CD14-positive monocyte (primary cell): ENCODE data around the gene PI4KA. TPM values are rescaled to one million over a fixed set of nuclear protein-coding genes. Genes with fewer than 3 reads are reported as not detected.

Experiments used
- DNase-seq, 3 donors: peaks; one replicate each; pipeline ENCODE4 v3.0.0-alpha.2; 2011 to 2022
- H2AFZ ChIP-seq: 2 replicates; pipeline ENCODE4 v1.6.0; 2012; ENCODE audit warnings: mild to moderate bottlenecking, low read depth, low read length, inconsistent platforms; ENCODE audit not compliant: insufficient read depth, poor library complexity, severe bottlenecking
- H3K27ac ChIP-seq, 2 donors: 1 replicate in 1 of 2; 2 replicates in 1 of 2; pipeline ENCODE4 v1.5.1; 2012 to 2013; ENCODE audit warnings: low read length in 2 of 2, control low read depth in 1 of 2, inconsistent platforms in 1 of 2, low read depth in 1 of 2, mild to moderate bottlenecking in 1 of 2
- H3K27me3 ChIP-seq, 2 donors: one replicate each; pipeline versions ENCODE4 v1.6.0 to v1.6.1; 2011 to 2013; ENCODE audit warnings: low read length in 2 of 2; ENCODE audit not compliant: control insufficient read depth in 2 of 2, insufficient read depth in 2 of 2
- H3K36me3 ChIP-seq, 2 donors: replicated peaks in 1 of 2; 1 replicate in 1 of 2; 2 replicates in 1 of 2; pipeline versions ENCODE4 v1.5.1 to v1.6.1; 2012 to 2013; ENCODE audit warnings: low read length in 2 of 2, control low read depth in 1 of 2, inconsistent platforms in 1 of 2, mild to moderate bottlenecking in 1 of 2; ENCODE audit not compliant: insufficient read depth in 2 of 2, control insufficient read depth in 1 of 2
- H3K4me1 ChIP-seq, 2 donors: 1 replicate in 1 of 2; 2 replicates in 1 of 2; pipeline versions ENCODE4 v1.5.1 to v1.6.1; 2012 to 2013; ENCODE audit warnings: low read length in 2 of 2, control low read depth in 1 of 2, inconsistent platforms in 1 of 2, mild to moderate bottlenecking in 1 of 2, moderate library complexity in 1 of 2; ENCODE audit not compliant: insufficient read depth in 2 of 2, control insufficient read depth in 1 of 2
- H3K4me2 ChIP-seq: replicated peaks from 2 replicates; pipeline ENCODE3; 2012; ENCODE audit warnings: low read length, moderate library complexity, mild to moderate bottlenecking; ENCODE audit not compliant: poor library complexity, severe bottlenecking; ENCODE audit errors: extremely low read depth
- H3K4me3 ChIP-seq, 3 experiments: fragments of 200-600 bp in 1 of 3; sonication (generic) in 1 of 3; replicated peaks in 1 of 3; 1 replicate in 2 of 3; 2 replicates in 1 of 3; pipeline ENCODE4 v1.5.1; 2011 to 2013; ENCODE audit warnings: low read length in 3 of 3, mild to moderate bottlenecking in 3 of 3, control low read depth in 2 of 3, low read depth in 2 of 3, inconsistent platforms in 1 of 3, moderate library complexity in 1 of 3
- H3K79me2 ChIP-seq: 2 replicates; pipeline ENCODE4 v1.6.0; 2012; ENCODE audit warnings: mild to moderate bottlenecking, control low read depth, inconsistent platforms, low read length, moderate library complexity; ENCODE audit not compliant: insufficient read depth
- H3K9ac ChIP-seq: 2 replicates; pipeline ENCODE4 v1.6.0; 2017; ENCODE audit warnings: low read length, mild to moderate bottlenecking; ENCODE audit not compliant: insufficient read depth, poor library complexity, severe bottlenecking
- H3K9me3 ChIP-seq, 2 donors: replicated peaks in 1 of 2; 1 replicate in 1 of 2; 2 replicates in 1 of 2; pipeline versions ENCODE4 v1.5.1 to v1.6.1; 2012 to 2013; ENCODE audit warnings: low read length in 2 of 2, control low read depth in 1 of 2; ENCODE audit not compliant: control insufficient read depth in 1 of 2, insufficient read depth in 1 of 2
- H4K20me1 ChIP-seq: 2 replicates; pipeline ENCODE4 v1.6.0; 2012; ENCODE audit warnings: mild to moderate bottlenecking, low read length, control low read depth, moderate library complexity; ENCODE audit not compliant: insufficient read depth
- H3K27ac Mint-ChIP-seq, 7 donors: one replicate each; pipeline ENCODE4 v1.8.0; 2020; ENCODE audit warnings: mild to moderate bottlenecking in 7 of 7, mixed read lengths in 7 of 7, moderate library complexity in 6 of 7, inconsistent platforms in 2 of 7
- H3K27me3 Mint-ChIP-seq, 3 donors: one replicate each; pipeline ENCODE4 v1.8.0; 2021 to 2022; ENCODE audit warnings: low read depth in 3 of 3, mild to moderate bottlenecking in 3 of 3, mixed read lengths in 3 of 3, moderate library complexity in 3 of 3, inconsistent platforms in 1 of 3
- H3K36me3 Mint-ChIP-seq, 2 donors: one replicate each; pipeline ENCODE4 v1.8.0; 2020; ENCODE audit warnings: mixed read lengths in 2 of 2, inconsistent platforms in 1 of 2, mild to moderate bottlenecking in 1 of 2
- H3K4me1 Mint-ChIP-seq: one replicate; pipeline ENCODE4 v1.8.0; 2020; ENCODE audit warnings: mild to moderate bottlenecking, mixed read lengths
- H3K4me3 Mint-ChIP-seq, 2 donors: one replicate each; pipeline ENCODE4 v1.8.0; 2020; ENCODE audit warnings: mild to moderate bottlenecking in 2 of 2, mixed read lengths in 2 of 2, moderate library complexity in 1 of 2
- H3K9me3 Mint-ChIP-seq, 7 donors: one replicate each; pipeline ENCODE4 v1.8.0; 2020 to 2022; ENCODE audit warnings: mixed read lengths in 7 of 7, mild to moderate bottlenecking in 6 of 7, moderate library complexity in 6 of 7, inconsistent platforms in 2 of 7
- CTCF ChIP-seq: fragments of 200-600 bp; IDR thresholded peaks from one replicate; pipeline ENCODE4 v1.8.0; 2022; ENCODE audit warnings: antibody characterized with exemption, mild to moderate bottlenecking
- WGBS: methylation state at CpG from one replicate; pipeline ENCODE4 v1.1.5; 2013; ENCODE audit warnings: missing lambda C conversion rate; ENCODE audit not compliant: insufficient coverage; 5-methylcytosine and 5-hydroxymethylcytosine counted together
- intact Hi-C, 2 donors: fragments of 100-400 bp; cut with micrococcal nuclease; formaldehyde crosslinking; loops; one replicate each; pipeline versions ENCODE4 v1.15.0 to v1.15.1; 2023
- polyA plus RNA-seq, 3 donors: library from polyadenylated mRNA; depleted of rRNA in 1 of 3; unstranded in 2 of 3; stranded (reverse) in 1 of 3; fragments of 300-500 nt in 2 of 3; fragments of >200 nt in 1 of 3; fragmentation: Illumina TruSeq in 2 of 3; gene quantifications; 1 replicate in 2 of 3; 2 replicates in 1 of 3; pipeline ENCODE4 v1.2.3, GENCODE V29; 2012 to 2021

Gene PI4KA
- polyA plus RNA-seq, 3 donors: 22.8 to 74.4 (median 38.2) TPM

- H3K9me3 Mint-ChIP-seq: no peaks in the 10 kb centered on the region
- Histone ChIP-seq H3K27ac (no peak overlapping the region), H3K79me2 (no peaks in the 10 kb centered on the region), H4K20me1 (no peaks in the 10 kb centered on the region), H3K4me2 (no peak overlapping the region), H2AFZ (no peak overlapping the region), H3K4me1 (no peaks in the 10 kb centered on the region), H3K36me3 (peaks cover 80 to 97% of the 10 kb centered on the region in 2 donors), H3K4me3 (no peak overlapping the region), H3K9me3 (no peaks in the 10 kb centered on the region), H3K27me3 (no peaks in the 10 kb centered on the region), H3K9ac (no peak overlapping the region)
- intact Hi-C loops: no loop called here
- H3K36me3 Mint-ChIP-seq: peaks cover 85 to 95% of the 10 kb centered on the region in 2 donors
- no peak for DNase-seq
- H3K4me1 Mint-ChIP-seq: peaks cover 2% of the 10 kb centered on the region
- peaks cover 0 to 2% (median 0%) of the 10 kb centered on the region in 3 donors for H3K27me3 Mint-ChIP-seq
- peak overlapping the region in 1 of 2 donors; percentile 28 for H3K4me3 Mint-ChIP-seq
- H3K27ac Mint-ChIP-seq: peak overlapping the region in 1 of 7 donors; percentile 63
- 98% methylated on average over 8 of the region's 8 CpGs for WGBS
- TF ChIP-seq CTCF: no peak
These were observed 61.9 kb downstream of the PI4KA start for GRCh38 chr22:20796731-20797130.

DNA sequence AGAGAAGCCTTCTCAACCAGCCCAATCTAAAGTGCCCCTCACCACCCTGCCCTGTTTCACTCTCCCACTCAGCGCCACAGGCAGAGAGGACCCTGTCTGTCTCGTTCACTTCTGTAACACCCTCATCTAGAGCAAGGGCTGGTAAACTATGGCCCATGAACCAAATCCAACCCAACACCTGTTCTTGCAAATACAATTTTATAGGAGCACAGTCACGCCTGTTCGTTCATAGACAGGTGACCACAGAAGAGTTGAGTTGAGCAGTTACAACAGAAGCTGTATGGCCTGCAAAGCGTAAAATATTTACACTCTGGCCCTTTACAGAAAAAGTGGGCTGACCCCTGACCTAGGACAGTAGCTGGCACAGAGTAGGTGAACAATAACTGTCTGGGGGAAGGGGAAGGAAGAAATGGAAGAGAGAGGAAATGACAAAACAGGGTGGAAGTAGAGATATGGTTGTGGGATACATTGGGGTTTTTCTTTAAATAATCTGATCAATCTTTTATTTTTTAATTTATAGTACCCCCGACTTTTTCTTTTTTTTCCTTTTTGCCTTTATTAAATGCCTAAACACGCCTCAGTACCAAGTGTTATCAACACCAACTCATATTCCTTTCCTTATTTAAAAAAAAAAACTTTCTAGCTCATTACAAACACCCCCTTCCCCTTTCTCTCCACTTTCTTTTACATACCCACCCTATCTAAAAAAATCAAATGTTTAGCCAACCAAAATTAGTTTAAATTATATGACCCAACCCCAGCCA, 63.8 kb downstream of the PI4KA start:
- Mint-ChIP-seq H3K4me1 (peaks cover 2% of the 10 kb centered on the region), H3K4me3 (no peak overlapping the region), H3K27ac (peak overlapping the region in 1 of 7 donors; percentile 81), H3K9me3 (no peaks in the 10 kb centered on the region), H3K27me3 (peaks cover 0 to 2% (median 0%) of the 10 kb centered on the region in 3 donors), H3K36me3 (peaks cover 90 to 92% of the 10 kb centered on the region in 2 donors)
- H3K4me2 ChIP-seq: no peak overlapping the region
- no peak overlapping the region for H3K27ac ChIP-seq
- TF ChIP-seq CTCF: no peak
- H3K4me1 ChIP-seq: no peaks in the 10 kb centered on the region
- 88% methylated on average over 5 of the region's 7 CpGs for WGBS
- H3K79me2 ChIP-seq: no peaks in the 10 kb centered on the region
- no peak for DNase-seq
- H2AFZ ChIP-seq: no peak overlapping the region
- H3K27me3 ChIP-seq: no peaks in the 10 kb centered on the region
- H3K4me3 ChIP-seq: no peak overlapping the region
- H3K9ac ChIP-seq: no peak overlapping the region
- intact Hi-C loops: no loop called here
- no peaks in the 10 kb centered on the region for H3K9me3 ChIP-seq
- H4K20me1 ChIP-seq: no peaks in the 10 kb centered on the region
- H3K36me3 ChIP-seq: peaks cover 77 to 94% of the 10 kb centered on the region in 2 donors
